Measurements from ENCODE around the gene C22orf31.
"Not testable (repeated sequence)": the region's sequence is repeated elsewhere in the genome, so short reads cannot be mapped to it uniquely, and the experiment has no call there.

Gene C22orf31

DNA sequence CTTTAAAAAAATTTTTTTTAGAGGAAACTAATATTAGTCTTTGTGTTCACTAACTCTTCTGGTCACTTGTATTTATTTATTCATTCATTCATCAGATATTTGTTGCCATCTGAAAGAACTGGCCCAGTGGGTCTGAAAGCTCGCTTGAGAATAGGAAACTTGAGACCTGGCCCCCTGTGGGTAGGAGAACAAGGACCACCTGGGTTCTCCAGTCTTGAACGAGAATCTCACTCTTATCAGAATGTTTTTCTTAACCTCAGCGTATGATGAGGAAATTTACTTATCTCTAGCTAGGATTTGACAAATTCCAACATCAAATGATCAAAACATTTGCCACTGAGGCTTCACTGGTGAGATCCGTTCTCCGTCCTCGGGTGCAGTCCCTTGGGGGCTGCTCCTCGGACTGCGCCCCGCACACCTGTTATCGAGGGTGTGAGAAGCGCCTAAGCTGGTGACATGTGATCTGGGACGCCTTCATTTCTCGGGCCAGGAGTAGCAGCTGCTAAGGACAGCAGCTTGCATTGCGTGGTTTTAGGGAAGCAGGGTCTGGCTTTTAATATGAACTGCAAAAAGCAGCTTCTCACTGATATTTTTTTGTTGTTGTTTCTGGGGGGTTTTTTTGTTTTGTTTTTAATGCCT lies 6.3 kb downstream of the C22orf31 start:
- no peak for DNase-seq (ENCODE audit: low read depth)

DNA sequence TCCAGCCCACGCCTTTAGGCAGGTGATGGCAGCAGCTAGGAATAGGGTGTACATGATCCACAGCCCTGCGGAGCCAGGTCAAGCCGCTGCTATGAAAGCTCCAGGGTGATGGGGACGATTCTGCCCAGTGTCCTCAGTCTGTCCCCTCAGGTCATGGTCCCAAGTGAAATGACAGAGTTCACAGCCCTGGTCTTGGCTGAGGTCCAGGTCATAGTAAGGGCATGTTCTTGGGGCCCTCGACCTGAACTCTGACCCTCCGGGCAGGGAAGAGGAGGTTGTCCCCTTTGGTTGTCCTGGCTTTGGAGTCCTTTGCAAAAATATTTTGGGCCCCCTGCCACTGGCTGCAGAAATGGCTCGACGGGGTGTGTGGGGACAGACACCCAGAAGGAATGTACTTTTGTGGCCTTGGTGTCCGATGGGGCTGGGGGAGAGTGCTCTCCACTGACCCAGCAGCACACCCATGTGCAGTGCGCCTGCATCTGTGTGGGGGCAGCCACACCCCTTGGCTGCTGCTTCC lies 7.3 kb downstream of the C22orf31 start:
- no peak for DNase-seq (ENCODE audit: low read depth)

DNA sequence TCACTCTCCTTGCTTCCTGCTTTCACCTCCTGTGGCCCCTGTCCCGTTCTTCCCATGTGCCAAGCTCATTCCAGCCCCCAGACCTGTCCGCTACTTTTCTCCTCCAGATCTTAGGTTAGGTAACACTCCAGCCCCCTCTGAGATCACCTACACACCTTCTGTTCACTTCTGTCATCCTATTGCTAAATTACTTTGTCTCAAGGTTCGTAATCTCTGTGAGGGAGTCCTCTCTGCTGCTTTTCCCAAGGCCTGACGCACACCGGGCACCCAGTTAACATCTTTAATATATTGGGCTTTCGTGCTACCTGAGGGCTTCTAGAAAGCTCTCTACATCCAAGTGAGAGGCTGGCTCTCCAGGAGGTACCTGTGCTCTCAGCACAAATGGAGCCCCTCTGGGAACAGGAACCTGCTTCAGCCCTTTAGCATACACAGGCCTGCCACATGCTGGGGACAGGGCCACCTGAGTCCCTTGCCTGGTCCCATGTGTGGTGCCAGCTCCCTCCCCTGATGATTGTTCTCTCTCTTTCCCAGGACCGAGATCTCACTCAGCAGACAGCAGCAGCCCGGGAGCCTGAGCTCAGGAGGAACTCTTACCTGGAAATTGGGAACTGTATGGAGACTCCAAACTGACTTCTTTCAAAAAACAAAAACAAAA lies 8.5 kb downstream of the C22orf31 start:
- no peak for DNase-seq (ENCODE audit: low read depth)

DNA sequence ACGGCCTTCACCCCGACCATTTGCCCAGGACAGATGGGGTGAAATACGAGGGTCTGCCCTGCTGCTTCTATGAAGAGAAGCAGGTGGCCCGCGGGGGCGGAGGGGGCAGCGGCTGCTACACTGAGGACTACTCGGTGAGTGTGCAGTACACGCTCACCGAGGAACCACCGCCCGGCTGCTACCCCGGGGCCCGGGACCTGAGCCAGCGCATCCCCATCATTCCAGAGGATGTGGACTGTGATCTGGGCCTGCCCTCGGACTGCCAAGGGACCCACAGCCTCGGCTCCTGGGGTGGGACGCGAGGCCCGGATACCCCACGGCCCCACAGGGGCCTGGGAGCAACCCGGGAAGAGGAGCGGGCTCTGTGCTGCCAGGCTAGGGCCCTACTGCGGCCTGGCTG lies 11.2 kb downstream of the C22orf31 start:
- DNase-seq (ENCODE audit: low read depth) = no peak

DNA sequence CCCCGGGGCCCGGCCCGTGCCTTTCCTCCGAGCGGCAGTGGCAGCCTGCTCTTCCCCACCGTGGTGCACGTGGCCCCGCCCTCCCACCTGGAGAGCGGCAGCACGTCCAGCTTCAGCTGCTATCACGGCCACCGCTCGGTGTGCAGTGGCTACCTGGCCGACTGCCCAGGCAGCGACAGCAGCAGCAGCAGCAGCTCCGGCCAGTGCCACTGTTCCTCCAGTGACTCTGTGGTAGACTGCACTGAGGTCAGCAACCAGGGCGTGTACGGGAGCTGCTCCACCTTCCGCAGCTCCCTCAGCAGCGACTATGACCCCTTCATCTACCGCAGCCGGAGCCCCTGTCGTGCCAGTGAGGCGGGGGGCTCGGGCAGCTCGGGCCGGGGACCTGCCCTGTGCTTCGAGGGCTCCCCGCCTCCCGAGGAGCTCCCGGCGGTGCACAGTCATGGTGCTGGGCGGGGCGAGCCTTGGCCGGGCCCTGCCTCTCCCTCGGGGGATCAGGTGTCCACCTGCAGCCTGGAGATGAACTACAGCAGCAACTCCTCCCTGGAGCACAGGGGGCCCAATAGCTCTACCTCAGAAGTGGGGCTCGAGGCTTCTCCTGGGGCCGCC lies 11.9 kb downstream of the C22orf31 start:
- DNase-seq (ENCODE audit: low read depth) = no peak

DNA sequence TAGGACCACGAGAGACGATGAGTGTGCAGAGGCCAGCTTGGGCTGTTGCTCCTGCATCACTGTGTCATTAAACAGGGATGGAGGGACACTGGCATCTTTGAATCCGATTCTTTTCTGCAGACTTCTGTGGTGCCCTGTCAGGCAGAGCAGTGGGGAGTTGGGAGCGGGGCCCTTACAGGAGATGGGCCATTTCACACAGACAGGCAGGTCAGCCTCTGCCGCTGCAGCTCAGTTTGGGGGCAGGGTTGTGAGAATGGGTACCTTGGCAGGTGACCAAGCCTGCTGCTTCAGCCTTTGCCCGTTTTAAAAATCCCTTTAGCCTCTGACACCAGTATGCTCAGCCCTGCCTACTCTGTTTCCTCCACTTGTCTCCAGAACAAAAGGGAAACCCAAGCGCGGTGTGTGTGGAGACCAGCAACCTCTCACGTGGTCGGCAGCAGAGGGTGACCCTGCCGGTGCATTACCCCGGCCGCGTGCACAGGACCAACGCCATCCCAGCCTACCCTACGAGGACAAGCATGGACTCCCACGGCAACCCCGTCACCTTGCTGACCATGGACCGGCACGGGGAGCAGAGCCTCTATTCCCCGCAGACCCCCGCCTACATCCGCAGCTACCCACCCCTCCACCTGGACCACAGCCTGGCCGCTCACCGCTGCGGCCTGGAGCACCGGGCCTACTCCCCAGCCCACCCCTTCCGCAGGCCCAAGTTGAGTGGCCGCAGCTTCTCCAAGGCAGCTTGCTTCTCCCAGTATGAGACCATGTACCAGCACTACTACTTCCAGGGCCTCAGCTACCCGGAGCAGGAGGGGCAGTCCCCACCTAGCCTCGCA lies 12.6 kb downstream of the C22orf31 start:
- DNase-seq (ENCODE audit: low read depth) = no peak

DNA sequence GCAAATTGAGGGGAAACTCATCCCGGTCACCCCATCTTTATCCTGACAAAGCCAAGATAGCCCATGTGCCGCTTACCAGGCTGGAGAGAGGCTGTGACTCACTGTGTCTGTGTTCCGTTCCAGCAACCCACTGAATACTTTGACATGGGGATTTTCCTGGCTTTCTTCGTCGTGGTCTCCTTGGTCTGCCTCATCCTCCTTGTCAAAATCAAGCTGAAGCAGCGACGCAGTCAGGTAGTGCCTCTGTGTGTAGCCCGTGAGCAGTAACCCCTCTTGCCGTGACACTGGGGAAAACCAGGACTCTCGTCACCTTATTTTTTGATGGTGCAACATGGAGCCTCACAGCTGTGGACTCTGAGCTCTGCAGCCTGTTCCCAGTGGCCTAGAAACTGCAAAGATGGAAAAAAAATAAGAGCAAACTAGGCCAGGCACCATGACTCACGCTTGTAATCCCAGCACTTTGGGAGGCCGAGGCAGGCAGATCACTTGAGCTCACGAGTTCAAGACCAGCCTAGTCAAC lies 16.9 kb downstream of the C22orf31 start:
- DNase-seq (ENCODE audit: low read depth) = no peak

DNA sequence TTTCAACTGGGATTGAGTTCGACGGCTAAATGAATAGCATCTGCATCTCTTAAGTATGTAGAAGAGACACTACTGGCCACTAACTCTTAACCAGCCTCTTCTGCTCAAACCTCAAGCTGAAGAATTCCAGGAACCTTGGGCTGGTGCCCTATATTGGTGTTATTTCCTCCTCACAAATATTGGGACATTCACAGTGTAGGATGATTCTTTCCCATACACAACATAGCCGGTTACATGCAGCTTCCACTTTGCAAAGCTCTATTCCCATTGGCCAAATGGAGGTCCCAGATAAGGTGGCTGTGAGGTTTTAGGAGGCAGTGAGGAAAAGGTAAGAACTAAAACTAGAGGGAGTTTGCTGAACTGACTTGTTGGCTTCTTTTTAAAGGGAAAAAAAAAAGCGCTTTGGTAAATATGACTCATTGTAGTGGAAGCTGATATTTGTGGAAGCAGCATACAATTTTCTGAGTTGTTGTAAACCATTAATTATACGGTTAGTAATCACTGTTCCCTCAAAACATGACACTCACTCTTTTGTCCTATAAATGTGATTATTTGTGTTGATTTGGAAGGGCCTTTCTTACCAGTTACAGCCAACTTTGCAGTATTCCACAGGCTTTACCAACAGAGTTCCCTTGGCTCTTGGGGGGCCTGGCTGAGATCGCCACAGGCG lies 17.6 kb downstream of the C22orf31 start:
- DNase-seq (ENCODE audit: low read depth) = no peak

DNA sequence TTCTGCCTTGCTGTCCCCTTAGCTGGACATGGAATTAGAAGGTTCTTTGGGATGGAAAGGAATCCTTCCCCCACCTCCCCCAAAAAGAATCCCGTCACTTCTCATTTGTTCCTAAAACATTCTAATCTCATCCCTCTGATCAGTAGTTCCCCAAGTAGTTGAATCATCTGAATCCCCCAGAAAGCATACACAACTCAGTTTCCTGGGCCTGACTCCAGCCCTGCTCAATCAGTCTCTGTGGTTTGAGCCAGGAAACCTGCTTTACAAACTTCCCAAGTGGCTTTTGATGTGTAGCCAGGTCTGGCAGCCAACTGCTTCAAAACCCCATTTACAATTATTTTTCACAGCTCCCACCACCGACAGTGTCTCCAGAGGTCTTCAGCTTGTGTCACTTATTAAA lies 20.2 kb downstream of the C22orf31 start:
- DNase-seq (ENCODE audit: low read depth) = no peak

DNA sequence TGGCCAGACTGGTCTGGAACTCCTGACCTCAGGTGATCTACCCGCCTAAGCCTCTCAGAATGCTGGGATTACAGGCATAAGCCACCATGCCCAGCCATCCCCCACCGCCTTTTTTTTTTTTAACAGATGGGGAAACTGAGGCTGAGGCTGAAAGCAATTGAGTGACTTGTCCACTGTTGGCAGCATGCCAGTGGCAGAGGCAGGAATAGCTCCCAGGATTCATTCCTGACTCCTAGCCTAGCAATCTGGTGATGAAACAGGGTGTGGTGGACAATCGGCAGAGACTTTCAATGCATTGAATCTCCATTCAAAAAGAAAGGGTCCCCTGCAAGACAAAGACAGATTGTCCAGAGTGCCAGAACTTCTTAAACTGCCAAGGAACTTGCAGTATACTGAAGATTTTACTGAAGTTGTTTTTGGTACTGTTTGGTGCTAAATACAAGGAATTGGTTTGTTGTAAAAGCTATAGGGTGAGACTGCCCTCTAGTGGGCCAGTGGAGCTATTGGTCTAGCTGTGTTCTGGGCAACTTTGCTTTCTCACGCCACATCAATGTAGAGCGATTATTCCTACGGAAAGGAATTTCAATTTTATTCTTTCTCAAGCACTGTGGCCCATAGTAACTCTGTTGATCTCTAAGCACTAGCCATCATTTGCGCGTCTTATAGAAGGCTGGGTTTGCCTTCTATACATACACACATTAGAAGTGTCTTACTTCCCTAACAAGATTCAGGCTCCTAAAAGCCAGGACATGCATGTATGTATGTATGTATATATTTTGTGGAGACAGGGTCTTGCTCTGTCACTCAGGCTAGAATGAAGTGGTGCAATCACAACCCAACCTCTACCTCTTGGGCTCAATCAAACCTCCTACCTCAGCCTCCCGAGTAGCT lies 21.0 kb downstream of the C22orf31 start:
- peak; percentile 50 for DNase-seq (ENCODE audit: low read depth)

DNA sequence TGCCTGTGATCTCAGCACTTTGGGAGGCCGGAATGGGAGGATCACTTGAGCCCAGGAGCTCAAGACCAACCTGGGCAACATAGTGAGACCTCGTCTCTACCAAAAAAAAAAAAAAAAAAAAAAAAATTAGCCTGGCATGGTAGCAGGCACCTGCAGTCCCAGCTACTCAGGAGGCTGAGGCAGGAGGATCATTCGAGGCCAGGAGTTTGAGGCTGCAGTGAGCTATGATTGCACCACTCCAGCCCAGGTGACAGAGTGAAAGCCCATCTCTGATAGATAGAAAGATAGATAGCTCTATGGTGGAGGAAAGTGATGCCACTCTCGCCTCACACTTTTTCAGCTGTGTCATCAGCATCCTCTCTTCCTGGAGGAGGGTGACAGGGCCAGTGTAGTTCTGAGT lies 21.9 kb downstream of the C22orf31 start:
- DNase-seq (ENCODE audit: low read depth) = not testable (repeated sequence)

DNA sequence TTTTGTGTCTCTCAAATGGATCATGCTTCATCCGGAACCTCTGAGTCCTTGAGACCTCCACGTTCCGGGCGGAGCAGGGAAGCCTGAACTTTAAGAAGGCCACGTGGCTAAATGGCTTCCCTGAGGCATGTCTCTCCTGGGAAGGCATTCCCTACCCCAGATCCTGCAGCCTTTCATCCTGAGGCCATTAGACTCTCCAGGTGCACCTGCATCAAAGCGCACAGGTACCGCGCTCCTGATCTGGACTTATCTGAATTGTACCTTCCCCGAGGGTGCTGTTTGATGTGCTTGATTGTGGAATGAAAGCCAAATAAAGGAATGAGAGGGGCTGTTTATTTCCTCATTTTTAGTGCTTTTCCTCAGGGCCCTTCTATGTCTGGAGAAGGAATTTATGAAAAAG lies 22.5 kb downstream of the C22orf31 start:
- DNase-seq (ENCODE audit: low read depth) = no peak

DNA sequence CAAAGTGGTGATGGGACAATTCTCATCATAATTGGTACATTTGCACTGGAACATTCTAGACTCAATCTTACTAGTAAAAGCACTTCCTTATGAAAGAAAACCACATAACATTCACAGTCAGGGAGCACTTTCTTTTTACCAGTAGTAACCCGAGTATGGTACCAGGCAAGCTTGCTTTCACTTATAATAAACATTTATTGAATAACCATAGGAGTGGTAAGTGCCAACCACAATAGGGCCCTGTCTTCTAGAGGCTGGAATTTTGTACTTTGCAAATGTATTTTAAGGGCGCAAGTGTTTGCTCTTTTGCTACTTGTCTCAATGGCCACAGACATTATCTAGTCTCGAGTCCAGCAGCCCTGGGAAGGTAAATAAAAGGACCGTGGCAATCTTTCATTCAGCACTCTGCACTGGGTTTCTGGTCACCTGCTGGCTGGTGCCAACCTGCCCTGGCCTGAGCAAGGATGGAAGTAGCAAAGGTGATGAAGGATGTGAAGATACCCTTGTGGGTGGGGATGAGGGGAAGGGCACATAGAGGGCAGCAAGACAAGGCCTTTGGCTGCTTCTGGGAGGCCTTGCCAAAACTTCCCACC lies 24.2 kb downstream of the C22orf31 start:
- DNase-seq (ENCODE audit: low read depth) = no peak

DNA sequence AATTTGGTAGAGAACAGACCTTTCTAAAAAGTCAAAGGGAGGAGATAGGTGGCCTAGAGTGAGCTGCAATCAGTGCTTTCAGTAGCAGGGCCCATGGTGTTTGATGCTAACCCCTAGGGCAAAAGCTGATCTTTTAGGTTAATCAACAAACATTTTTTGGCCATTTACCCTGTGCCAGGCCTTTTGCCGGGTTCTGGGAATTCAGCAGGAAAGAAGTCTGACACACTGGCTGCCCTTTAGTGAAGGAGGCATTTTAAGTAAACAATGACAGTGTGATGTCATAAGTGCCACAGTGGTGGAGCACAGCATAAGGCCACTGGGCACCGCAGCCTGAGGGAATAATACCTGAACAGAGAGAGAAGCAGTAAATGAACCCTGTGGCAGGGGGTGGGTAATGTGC lies 29.0 kb downstream of the C22orf31 start:
- no peak for DNase-seq (ENCODE audit: low read depth)

DNA sequence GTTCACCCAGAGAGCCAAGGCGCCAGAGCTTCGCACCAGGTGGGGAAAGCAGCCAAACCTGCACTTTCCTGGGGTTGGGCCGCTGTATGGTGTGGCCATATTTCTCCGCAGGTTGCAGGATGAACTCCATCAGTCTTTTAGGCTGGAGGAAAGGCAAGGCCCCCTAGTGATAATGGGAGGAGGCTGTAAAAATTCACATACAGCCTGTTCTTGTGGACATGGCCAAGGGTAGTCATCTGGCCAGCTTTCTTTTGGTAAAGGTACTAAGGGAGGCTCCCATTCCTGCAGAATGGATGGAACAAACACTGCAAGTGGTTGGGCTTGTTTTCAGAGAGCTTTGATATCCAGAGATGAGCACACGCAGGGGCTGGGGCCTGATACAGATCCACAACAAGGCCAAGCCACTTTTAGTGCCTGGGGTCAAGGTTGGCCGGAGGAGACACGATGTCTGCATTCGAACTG lies 29.6 kb downstream of the C22orf31 start:
- DNase-seq (ENCODE audit: low read depth) = no peak

DNA sequence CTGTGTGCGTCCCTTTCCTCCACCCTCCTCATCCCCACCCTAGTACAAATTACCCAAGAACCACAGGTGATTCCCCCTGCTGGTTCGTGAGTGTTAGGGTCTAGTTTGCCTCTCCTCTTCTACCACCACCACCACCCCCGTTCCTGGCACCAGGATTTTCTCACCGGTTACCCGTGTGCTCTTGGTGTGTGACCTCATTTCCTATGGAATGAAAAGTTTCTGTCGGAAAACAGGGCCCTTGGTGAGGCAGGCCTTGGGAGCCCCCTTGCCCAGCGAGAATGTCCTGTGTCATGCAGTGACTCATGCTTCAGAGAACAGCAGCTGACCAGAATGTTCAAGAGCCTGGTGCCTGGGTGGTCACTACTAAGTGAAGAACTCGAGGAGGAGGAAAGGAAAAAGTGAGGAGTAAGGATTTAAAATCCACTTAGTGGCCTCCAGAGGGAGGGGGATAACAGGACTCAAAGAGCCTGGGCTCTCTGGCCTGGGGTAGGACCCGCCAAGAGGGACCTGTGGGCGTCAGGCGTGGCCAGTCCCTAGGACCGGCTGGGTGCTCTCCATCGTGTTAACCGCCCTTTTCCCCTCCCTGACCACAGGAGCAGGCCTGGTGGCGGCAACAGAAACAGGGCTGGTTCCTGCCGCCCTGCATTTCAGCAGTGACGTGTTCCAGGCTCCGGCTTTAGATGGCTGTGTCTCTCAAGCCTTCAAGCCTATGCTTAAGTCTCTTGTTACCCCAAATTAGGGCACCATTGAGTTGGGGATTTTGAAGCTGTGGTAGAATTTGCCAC lies 30.2 kb downstream of the C22orf31 start:
- DNase-seq (ENCODE audit: low read depth) = no peak

DNA sequence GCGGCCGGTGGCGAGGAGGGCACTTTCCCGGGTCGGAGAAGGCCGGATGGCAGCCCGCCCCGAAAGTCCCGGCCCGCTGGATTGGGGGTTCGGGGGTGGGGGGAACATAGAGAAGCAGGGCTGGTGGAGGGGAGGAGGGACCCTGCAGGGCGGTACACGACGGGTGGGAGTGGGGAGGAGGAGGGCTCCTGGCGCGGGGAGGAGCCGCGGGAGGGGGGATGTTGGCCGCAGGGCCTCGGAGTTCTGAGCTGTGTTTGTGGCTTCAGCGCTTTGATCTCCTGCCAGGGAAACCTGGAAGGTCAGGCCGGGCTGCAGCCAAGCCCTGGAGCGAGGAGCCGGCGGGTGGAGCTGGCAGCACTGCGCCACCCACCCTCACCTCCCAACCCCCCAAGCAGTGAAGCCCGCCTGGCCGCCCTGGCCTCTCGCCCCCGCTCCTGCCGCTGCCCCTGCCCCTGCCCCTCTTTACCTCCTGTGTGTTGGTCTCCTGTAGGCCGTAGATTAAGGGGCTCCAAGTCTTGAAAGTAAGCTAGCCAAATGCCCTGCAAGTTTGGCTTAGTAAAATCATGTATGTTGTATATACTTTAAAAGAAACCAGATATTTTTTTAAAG lies 30.9 kb downstream of the C22orf31 start:
- no peak for DNase-seq (ENCODE audit: low read depth)

DNA sequence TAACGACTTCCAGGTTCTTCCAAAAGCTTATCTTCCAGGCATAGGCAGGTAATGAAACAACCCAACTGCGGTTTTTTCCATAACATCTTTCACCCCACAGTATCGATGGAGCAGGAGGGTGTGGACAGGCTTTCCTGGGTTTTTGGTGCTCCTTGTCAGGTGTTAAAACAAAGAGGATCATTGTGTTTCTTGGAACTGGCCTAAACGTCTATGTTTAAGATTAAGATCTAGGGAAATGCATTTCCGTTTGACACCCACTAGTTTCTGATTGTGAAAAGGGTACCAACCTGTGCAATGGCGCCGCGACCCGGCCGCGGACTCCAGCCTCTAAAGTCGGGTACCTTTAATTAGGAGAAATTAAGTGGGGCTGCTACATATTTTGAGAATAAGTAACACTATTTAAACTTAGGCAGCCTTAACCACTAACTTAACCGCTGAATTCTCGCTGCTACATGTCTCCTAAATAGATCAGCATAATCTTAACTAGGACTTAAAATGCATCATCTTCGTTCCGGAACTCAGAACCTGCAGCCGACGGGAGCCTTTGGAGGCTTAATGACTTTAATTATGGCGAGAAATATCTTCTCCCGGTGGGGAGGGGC lies 31.5 kb downstream of the C22orf31 start:
- no peak for DNase-seq (ENCODE audit: low read depth)
